Mesendoderm (in vitro differentiated cells): Measurements from ENCODE around the gene PHLDB1.
A peak's percentile ranks its signal among the peaks of the same experiment; 100 is the strongest.
"Not testable (repeated sequence)": the region's sequence is repeated elsewhere in the genome, so short reads cannot be mapped to it uniquely, and the experiment has no call there.

Source experiments
- DNase-seq: peaks from one replicate; pipeline ENCODE4 v3.0.0; 2013
- H2AK5ac ChIP-seq: 2 replicates; pipeline ENCODE4 v1.6.1; 2013; ENCODE audit warnings: low read length, inconsistent platforms
- H2BK120ac ChIP-seq: 2 replicates; pipeline ENCODE4 v1.6.1; 2013; ENCODE audit warnings: low read depth, mild to moderate bottlenecking, low read length, moderate library complexity, mixed read lengths
- H2BK15ac ChIP-seq: replicated peaks from 2 replicates; pipeline ENCODE4 v1.6.1; 2013; ENCODE audit warnings: low read depth, mild to moderate bottlenecking, moderate library complexity
- H2BK5ac ChIP-seq: 2 replicates; pipeline ENCODE4 v1.6.1; 2013; ENCODE audit warnings: low read length, inconsistent platforms
- H3K18ac ChIP-seq: 2 replicates; pipeline ENCODE4 v1.6.1; 2013; ENCODE audit warnings: mild to moderate bottlenecking, low read length, mixed read lengths
- H3K23ac ChIP-seq: one replicate; pipeline ENCODE4 v1.6.1; 2013; ENCODE audit warnings: low read length
- H3K27ac ChIP-seq: 2 replicates; pipeline ENCODE4 v1.5.1; 2013; ENCODE audit warnings: low read depth, mild to moderate bottlenecking, inconsistent platforms, low read length, moderate library complexity
- H3K27me3 ChIP-seq: 2 replicates; pipeline ENCODE4 v1.6.1; 2013; ENCODE audit warnings: low read length, control low read depth, mild to moderate bottlenecking, inconsistent platforms; ENCODE audit not compliant: insufficient read depth, poor library complexity
- H3K36me3 ChIP-seq: 2 replicates; pipeline ENCODE4 v1.6.1; 2013; ENCODE audit warnings: low read length, inconsistent platforms; ENCODE audit not compliant: control insufficient read depth, insufficient read depth
- H3K4ac ChIP-seq: one replicate; pipeline ENCODE4 v1.6.1; 2013; ENCODE audit warnings: low read depth, mild to moderate bottlenecking, low read length, moderate library complexity
- H3K4me1 ChIP-seq: 2 replicates; pipeline ENCODE4 v1.6.1; 2013; ENCODE audit warnings: low read depth, low read length, inconsistent platforms; ENCODE audit not compliant: control insufficient read depth
- H3K4me2 ChIP-seq: 2 replicates; pipeline ENCODE4 v1.6.1; 2013; ENCODE audit warnings: low read length
- H3K4me3 ChIP-seq: 2 replicates; pipeline ENCODE4 v1.5.1; 2013; ENCODE audit warnings: mild to moderate bottlenecking, low read length
- H3K56ac ChIP-seq: one replicate; pipeline ENCODE4 v1.6.1; 2013; ENCODE audit warnings: low read length
- H3K79me1 ChIP-seq: 2 replicates; pipeline ENCODE4 v1.6.1; 2013; ENCODE audit warnings: low read length, inconsistent platforms
- H3K79me2 ChIP-seq: 2 replicates; pipeline ENCODE4 v1.6.1; 2013; ENCODE audit warnings: mild to moderate bottlenecking, low read length; ENCODE audit not compliant: control insufficient read depth, insufficient read depth
- H3K9ac ChIP-seq: 2 replicates; pipeline ENCODE4 v1.6.1; 2013; ENCODE audit warnings: low read length, inconsistent platforms
- H4K5ac ChIP-seq: one replicate; pipeline ENCODE4 v1.6.1; 2013; ENCODE audit warnings: low read length
- H4K8ac ChIP-seq: one replicate; pipeline ENCODE4 v1.6.1; 2013; ENCODE audit warnings: low read depth, mild to moderate bottlenecking, control low read depth, low read length, moderate library complexity
- WGBS: extraction: QIAGEN DNeasy Blood & Tissue Kit; methylation state at CpG from one replicate; pipeline ENCODE4 v1.1.7; 2013; ENCODE audit warnings: low lambda C conversion rate, missing lambda C conversion rate; ENCODE audit not compliant: insufficient coverage; ENCODE audit errors: extremely low coverage; 5-methylcytosine and 5-hydroxymethylcytosine counted together

The PHLDB1 gene

GRCh38 chr11:118687906-118688305 is 80.5 kb downstream of the PHLDB1 start:
- Histone ChIP-seq H3K18ac (no peak overlapping the region), H3K9ac (no peak overlapping the region), H3K79me1 (no peaks in the 10 kb centered on the region), H2BK120ac (no peak overlapping the region), H3K23ac (no peak overlapping the region), H3K56ac (no peak overlapping the region), H2AK5ac (no peak overlapping the region), H4K8ac (no peak overlapping the region), H2BK15ac (no peak overlapping the region), H4K5ac (no peak overlapping the region), H3K4me1 (no peaks in the 10 kb centered on the region), H2BK5ac (no peak overlapping the region), H3K79me2 (no peaks in the 10 kb centered on the region), H3K36me3 (no peaks in the 10 kb centered on the region), H3K4me3 (no peak overlapping the region), H3K4me2 (no peak overlapping the region), H3K27me3 (no peaks in the 10 kb centered on the region), H3K4ac (no peak overlapping the region), H3K27ac (no peak overlapping the region)
- WGBS = no CpG with 5 or more reads among the region's 5 CpGs
- no peak for DNase-seq

- H2BK15ac ChIP-seq, H3K4me1 ChIP-seq, H3K27me3 ChIP-seq, H3K79me2 ChIP-seq, H3K4me2 ChIP-seq, H3K56ac ChIP-seq, H3K36me3 ChIP-seq, H3K18ac ChIP-seq, H3K79me1 ChIP-seq, H2AK5ac ChIP-seq, H4K5ac ChIP-seq, H2BK5ac ChIP-seq, H3K9ac ChIP-seq, H2BK120ac ChIP-seq, H3K4ac ChIP-seq, H3K4me3 ChIP-seq, DNase-seq, H4K8ac ChIP-seq, H3K27ac ChIP-seq, H3K23ac ChIP-seq: not testable (repeated sequence)
- no CpG with 5 or more reads among the region's 10 CpGs for WGBS
These were observed 80.9 kb downstream of the PHLDB1 start for GRCh38 chr11:118688339-118688738.

GRCh38 chr11:118688851-118689502 is 81.6 kb downstream of the PHLDB1 start:
- H2AK5ac ChIP-seq = no peak overlapping the region
- peak overlapping the region; percentile 40 for H3K56ac ChIP-seq
- H3K4ac ChIP-seq = no peak overlapping the region
- no peak overlapping the region for H3K4me3 ChIP-seq
- WGBS = no CpG with 5 or more reads among the region's 41 CpGs
- H3K18ac ChIP-seq = no peak overlapping the region
- no peaks in the 10 kb centered on the region for H3K27me3 ChIP-seq
- no peaks in the 10 kb centered on the region for H3K79me2 ChIP-seq
- no peak overlapping the region for H2BK15ac ChIP-seq
- no peak overlapping the region for H2BK5ac ChIP-seq
- H3K23ac ChIP-seq = no peak overlapping the region
- H3K79me1 ChIP-seq = no peaks in the 10 kb centered on the region
- no peak overlapping the region for H3K27ac ChIP-seq
- H3K9ac ChIP-seq = no peak overlapping the region
- H3K4me1 ChIP-seq = no peaks in the 10 kb centered on the region
- H2BK120ac ChIP-seq = no peak overlapping the region
- no peak overlapping the region for H3K4me2 ChIP-seq
- H4K8ac ChIP-seq = no peak overlapping the region
- DNase-seq = no peak
- no peak overlapping the region for H4K5ac ChIP-seq
- no peaks in the 10 kb centered on the region for H3K36me3 ChIP-seq

- no peak overlapping the region for H3K4me2 ChIP-seq
- no peak overlapping the region for H2BK15ac ChIP-seq
- no peak overlapping the region for H3K18ac ChIP-seq
- H3K27ac ChIP-seq = no peak overlapping the region
- H3K4me3 ChIP-seq = no peak overlapping the region
- H4K8ac ChIP-seq = no peak overlapping the region
- H3K4ac ChIP-seq = no peak overlapping the region
- H2BK120ac ChIP-seq = no peak overlapping the region
- H3K23ac ChIP-seq = no peak overlapping the region
- WGBS = no CpG with 5 or more reads among the region's 9 CpGs
- H4K5ac ChIP-seq = no peak overlapping the region
- H3K27me3 ChIP-seq = no peaks in the 10 kb centered on the region
- H3K9ac ChIP-seq = no peak overlapping the region
- no peak overlapping the region for H2BK5ac ChIP-seq
- H2AK5ac ChIP-seq = no peak overlapping the region
- H3K4me1 ChIP-seq = no peaks in the 10 kb centered on the region
- H3K56ac ChIP-seq = peak overlapping the region; percentile 40
- H3K36me3 ChIP-seq = no peaks in the 10 kb centered on the region
- H3K79me1 ChIP-seq = no peaks in the 10 kb centered on the region
- DNase-seq = no peak
- no peaks in the 10 kb centered on the region for H3K79me2 ChIP-seq
These were observed 82.1 kb downstream of the PHLDB1 start for GRCh38 chr11:118689503-118689851.

- Histone ChIP-seq H3K4me3 (peak overlapping the region; percentile 24), H3K79me1 (no peaks in the 10 kb centered on the region), H3K56ac (peak overlapping the region; percentile 94), H3K4me1 (no peaks in the 10 kb centered on the region), H2BK120ac (no peak overlapping the region), H3K36me3 (no peaks in the 10 kb centered on the region), H2BK5ac (peak overlapping the region; percentile 94), H4K5ac (no peak overlapping the region), H3K4ac (no peak overlapping the region), H3K79me2 (no peaks in the 10 kb centered on the region), H4K8ac (no peak overlapping the region), H2BK15ac (no peak overlapping the region), H3K23ac (no peak overlapping the region), H3K4me2 (peak overlapping the region; percentile 87), H3K27ac (no peak overlapping the region), H2AK5ac (no peak overlapping the region), H3K9ac (peak overlapping the region; percentile 77), H3K18ac (no peak overlapping the region), H3K27me3 (no peaks in the 10 kb centered on the region)
- peak; percentile 97 for DNase-seq
- no CpG with 5 or more reads among the region's 30 CpGs for WGBS
These were observed 82.6 kb downstream of the PHLDB1 start for GRCh38 chr11:118689852-118690552.
